HCT116 (cell line): ENCODE results near the gene DUSP28. TPM values are rescaled to one million over a fixed set of nuclear protein-coding genes. Genes with fewer than 3 reads are reported as not detected.

Experiments
- ATAC-seq: fragments of 200-7000 bp; cut with Tn5 transposase; 2 replicates; pipeline ENCODE4 v1.9.1; 2020; ENCODE audit warnings: mild to moderate bottlenecking, moderate library complexity
- BruUV-seq: library from RNA; stranded (reverse); fragments of 400-500 nt; replicated peaks from 2 replicates; lab custom pipeline; 2021; lab: Mats Ljungman, UMichigan
- CTCF ChIA-PET: fragments of 300-600 bp; sonication (Branson Sonifier 250); formaldehyde crosslinking; loops from one replicate; lab custom pipeline; 2021; ENCODE audit warnings: antibody characterized with exemption; lab: Charles Lee
- POLR2A ChIA-PET: fragments of 300-600, 350-600 bp; sonication (Branson Sonifier 250); formaldehyde crosslinking; loops from one replicate; lab custom pipeline; 2021; ENCODE audit warnings: antibody characterized with exemption; lab: Charles Lee
- RAD21 ChIA-PET, 2 experiments: fragments of 300-600 bp; sonication (Branson Sonifier 250); formaldehyde crosslinking; loops; one replicate each; lab custom pipeline; 2023; ENCODE audit warnings: low total read pairs in 2 of 2; ENCODE audit not compliant: uncharacterized antibody in 2 of 2, unreplicated experiment in 2 of 2, low non-redundant PET in 1 of 2; lab: Charles Lee
- DNase-seq: peaks from one replicate; pipeline ENCODE4 v3.0.0-alpha.2; 2010; ENCODE audit warnings: low read depth, low spot score
- H2AFZ ChIP-seq: fragments of 200-600 bp; shearing (Covaris generic), sonication (generic); 2 replicates; pipeline ENCODE4 v1.6.1; 2017; ENCODE audit warnings: low read depth, mixed run types, mixed read lengths, antibody characterized with exemption, low read length; ENCODE audit not compliant: poor library complexity, severe bottlenecking
- H3K27ac ChIP-seq: 2 replicates; pipeline ENCODE4 v1.5.1; 2012; ENCODE audit warnings: low read depth, low read length
- H3K27me3 ChIP-seq: fragments of 200-600 bp; sonication (generic); 2 replicates; pipeline ENCODE4 v1.6.1; 2016; ENCODE audit warnings: mixed run types, low read length, mixed read lengths; ENCODE audit not compliant: insufficient read depth
- H3K36me3 ChIP-seq, 2 experiments: fragments of 200-500 bp in 1 of 2; fragments of 200-600 bp in 1 of 2; sonication (Bioruptor generic) in 1 of 2; sonication (generic) in 1 of 2; 2 replicates each; pipeline versions ENCODE4 v1.5.1 to v1.6.1; 2014 to 2016; ENCODE audit warnings: low read length in 2 of 2, inconsistent platforms in 1 of 2, mixed read lengths in 1 of 2, mixed run types in 1 of 2; ENCODE audit not compliant: insufficient read depth in 2 of 2, control insufficient read depth in 1 of 2
- H3K4me1 ChIP-seq, 2 experiments: fragments of 200-600 bp in 1 of 2; sonication (generic) in 1 of 2; 2 replicates each; pipeline versions ENCODE4 v1.5.1 to v1.6.1; 2012 to 2017; ENCODE audit warnings: low read length in 2 of 2, inconsistent platforms in 1 of 2, mild to moderate bottlenecking in 1 of 2, mixed read lengths in 1 of 2, mixed run types in 1 of 2, moderate library complexity in 1 of 2; ENCODE audit not compliant: insufficient read depth in 2 of 2, control insufficient read depth in 1 of 2
- H3K4me2 ChIP-seq: fragments of 200-600 bp; sonication (generic); 2 replicates; pipeline ENCODE4 v1.6.1; 2017; ENCODE audit warnings: mixed run types, low read length, mixed read lengths
- H3K4me3 ChIP-seq, 2 experiments: fragments of 200-600 bp in 1 of 2; sonication (generic) in 1 of 2; replicated peaks in 1 of 2; 2 replicates each; pipeline ENCODE4 v1.5.1; 2011 to 2016; ENCODE audit warnings: low read length in 2 of 2, control low read depth in 1 of 2, low read depth in 1 of 2, mild to moderate bottlenecking in 1 of 2, mixed read lengths in 1 of 2, mixed run types in 1 of 2
- H3K79me2 ChIP-seq: fragments of 200-600 bp; sonication (generic); 2 replicates; pipeline ENCODE4 v1.6.1; 2017; ENCODE audit warnings: mild to moderate bottlenecking, mixed run types, low read length, moderate library complexity, mixed read lengths; ENCODE audit not compliant: insufficient read depth
- H3K9ac ChIP-seq: fragments of 200-600 bp; sonication (generic); 2 replicates; pipeline ENCODE4 v1.6.1; 2016; ENCODE audit warnings: low read length, mixed read lengths
- H3K9me2 ChIP-seq: fragments of 200-600 bp; sonication (generic), shearing (Covaris generic); 2 replicates; pipeline ENCODE4 v1.6.1; 2017; ENCODE audit warnings: mixed run types, mild to moderate bottlenecking, moderate library complexity; ENCODE audit not compliant: insufficient read depth
- H3K9me3 ChIP-seq, 2 experiments: fragments of 200-500 bp in 1 of 2; fragments of 200-600 bp in 1 of 2; sonication (Bioruptor generic) in 1 of 2; sonication (generic) in 1 of 2; 2 replicates each; pipeline ENCODE4 v1.6.1; 2014 to 2017; ENCODE audit warnings: low read length in 2 of 2, mixed read lengths in 2 of 2, inconsistent platforms in 1 of 2, low read depth in 1 of 2, mild to moderate bottlenecking in 1 of 2, mixed run types in 1 of 2, moderate library complexity in 1 of 2; ENCODE audit not compliant: control insufficient read depth in 1 of 2, insufficient read depth in 1 of 2
- H4K20me1 ChIP-seq: fragments of 200-600 bp; sonication (generic), shearing (Covaris generic); 2 replicates; pipeline ENCODE4 v1.6.1; 2017; ENCODE audit warnings: mixed run types, mild to moderate bottlenecking, moderate library complexity; ENCODE audit not compliant: insufficient read depth
- ATF3 ChIP-seq: IDR thresholded peaks from 2 replicates; pipeline ENCODE4 v1.6.1; 2012
- CBX3 ChIP-seq: IDR thresholded peaks from 2 replicates; pipeline ENCODE4 v1.6.1; 2012; ENCODE audit warnings: low read depth
- CEBPB ChIP-seq: IDR thresholded peaks from 2 replicates; pipeline ENCODE4 v1.6.1; 2012; ENCODE audit warnings: low read depth
- CTCF ChIP-seq, 3 experiments: fragments of 200-600 bp in 1 of 3; sonication (generic) in 1 of 3; IDR thresholded peaks in 2 of 3; conservative IDR thresholded peaks in 1 of 3; 2 replicates each; pipeline ENCODE4 v1.5.1; 2012 to 2017; ENCODE audit warnings: low read depth in 2 of 3, low read length in 2 of 3, antibody characterized with exemption in 1 of 3, borderline replicate concordance in 1 of 3, control low read depth in 1 of 3, mild to moderate bottlenecking in 1 of 3, mixed read lengths in 1 of 3, mixed run types in 1 of 3, moderate library complexity in 1 of 3; ENCODE audit not compliant: insufficient read depth in 1 of 3
- EZH2 ChIP-seq: fragments of 200-600 bp; sonication (generic); IDR thresholded peaks from 2 replicates; pipeline ENCODE4 v1.6.1; 2017; ENCODE audit warnings: antibody characterized with exemption, mixed run types
- EZH2phosphoT487 ChIP-seq: fragments of 200-600 bp; IDR thresholded peaks from 2 replicates; pipeline ENCODE4 v1.6.1; 2018; ENCODE audit warnings: antibody characterized with exemption, borderline replicate concordance
- FOSL1 ChIP-seq: IDR thresholded peaks from 2 replicates; pipeline ENCODE4 v1.6.1; 2012; ENCODE audit warnings: low read depth
- MAX ChIP-seq: IDR thresholded peaks from 2 replicates; pipeline ENCODE4 v1.6.1; 2012
- POLR2A ChIP-seq: IDR thresholded peaks from 2 replicates; pipeline ENCODE4 v1.7.0; 2011; ENCODE audit warnings: borderline replicate concordance; ENCODE audit not compliant: insufficient read depth, insufficient read length; ENCODE audit errors: extremely low read depth
- POLR2AphosphoS5 ChIP-seq: IDR thresholded peaks from 2 replicates; pipeline ENCODE4 v1.6.1; 2011; ENCODE audit warnings: mild to moderate bottlenecking, low read depth, low read length, moderate library complexity
- RAD21 ChIP-seq: IDR thresholded peaks from 2 replicates; pipeline ENCODE4 v1.6.1; 2012; ENCODE audit warnings: low read depth, mild to moderate bottlenecking
- REST ChIP-seq: IDR thresholded peaks from 2 replicates; pipeline ENCODE4 v1.6.1; 2012; ENCODE audit warnings: low read depth
- SP1 ChIP-seq: IDR thresholded peaks from 2 replicates; pipeline ENCODE4 v1.6.1; 2012; ENCODE audit warnings: low read depth
- ZBTB33 ChIP-seq: IDR thresholded peaks from 2 replicates; pipeline ENCODE4 v1.6.1; 2011; ENCODE audit warnings: mild to moderate bottlenecking, low read length, moderate library complexity; ENCODE audit not compliant: insufficient replicate concordance; ENCODE audit errors: extremely low read depth
- ZFX ChIP-seq: fragments of 450-650 bp; IDR thresholded peaks from 2 replicates; pipeline ENCODE4 v1.6.1; 2017
- ZNF274 ChIP-seq: fragments of 200-500 bp; sonication (Bioruptor generic); IDR thresholded peaks from 2 replicates; pipeline ENCODE4 v1.6.1; 2014; ENCODE audit warnings: mild to moderate bottlenecking, low read depth, low read length, inconsistent platforms
- intact Hi-C: fragments of 100-400 bp; cut with micrococcal nuclease; formaldehyde crosslinking; loops from 2 replicates; pipeline ENCODE4 v1.10.0; 2022
- total RNA-seq: library from RNA; stranded (reverse); gene quantifications from one replicate; pipeline ENCODE4 v1.2.1, GENCODE V29; 2021; ENCODE audit not compliant: unreplicated experiment

The DUSP28 gene
- total RNA-seq, 1 experiment from 2014 or later = 5.6 TPM

- peaks cover 14 to 27% of the 10 kb centered on the region in 2 experiments for H3K4me1 ChIP-seq
- ATAC-seq (no peak), DNase-seq (no peak)
- intact Hi-C loops = no loop called here
- H3K9ac ChIP-seq = no peak overlapping the region
- ChIA-PET RAD21 (interaction anchor here in 1 of 2 experiments (1.5 kb wide), 1 partner anchor 8 kb away, joined by 4 read pairs; no protein-coding TSS in a partner anchor), CTCF (interaction anchor here (0.7 to 1.0 kb wide), 2 partner anchors 9 to 23 kb away, joined by 3 to 6 read pairs; no protein-coding TSS in a partner anchor), POLR2A (interaction anchor here (1.4 kb wide), 1 partner anchor 8 kb away, joined by 4 read pairs; no protein-coding TSS in a partner anchor)
- BruUV-seq = no TSS peak
- H2AFZ ChIP-seq = no peak overlapping the region
- no peaks in the 10 kb centered on the region for H3K9me3 ChIP-seq
- peaks cover 65% of the 10 kb centered on the region for H3K79me2 ChIP-seq
- H3K4me2 ChIP-seq = no peak overlapping the region
- H3K36me3 ChIP-seq = 0 out of 4 replicates have a peak, but pooled peaks cover 0 to 2% of the 10 kb centered on the region in 2 experiments
- no peaks in the 10 kb centered on the region for H4K20me1 ChIP-seq
- no peak overlapping the region for H3K4me3 ChIP-seq
- TF ChIP-seq POLR2AphosphoS5 = no peak
- no peak for TF ChIP-seq REST
- no peak for TF ChIP-seq MAX
- TF ChIP-seq CEBPB = no peak
- TF ChIP-seq ZBTB33 = no peak
- TF ChIP-seq EZH2 = no peak
- TF ChIP-seq RAD21 = no peak
- TF ChIP-seq EZH2phosphoT487 = no peak
- TF ChIP-seq CBX3 = no peak
- no peak for TF ChIP-seq SP1
- TF ChIP-seq POLR2A = no peak
- no peak for TF ChIP-seq ZFX
- TF ChIP-seq CTCF (IDR thresholded peaks at IDR 0.05 in 2 of 3, conservative IDR thresholded peaks at IDR 0.05 in 1 of 3; ENCODE audit: borderline replicate concordance in 1 of 3, insufficient read depth in 1 of 3, low read depth in 2 of 3, low read length in 2 of 3) = no peak
- no peak for TF ChIP-seq FOSL1
- TF ChIP-seq ATF3 = no peak
- no peak for TF ChIP-seq ZNF274
- H3K27me3 ChIP-seq = no peaks in the 10 kb centered on the region
- H3K27ac ChIP-seq = no peak overlapping the region
- H3K9me2 ChIP-seq = no peaks in the 10 kb centered on the region
Measured at GRCh38 chr2:240557101-240557751, 2.9 kb upstream of the DUSP28 start.
